Stomach (tissue), 4 donors: Measurements from ENCODE around the gene HHIPL1.

Source experiments
- POLR2A ChIP-seq, 4 donors: fragments of 450-650 bp; IDR thresholded peaks; one replicate each; pipeline ENCODE4 v1.6.1; 2016; ENCODE audit warnings: antibody characterized with exemption in 4 of 4, control low read depth in 2 of 4, mild to moderate bottlenecking in 1 of 4, moderate library complexity in 1 of 4
- POLR2AphosphoS5 ChIP-seq, 3 donors: sonication (generic); formaldehyde crosslinking; IDR thresholded peaks; one replicate each; pipeline ENCODE4 v1.6.1; 2016; ENCODE audit warnings: antibody characterized with exemption in 3 of 3
- TF ChIP-seq, protein P1 (sequence below), 7 experiments: fragments of 450-650 bp in 4 of 7; fragments of 200-600 bp in 3 of 7; sonication (generic) in 3 of 7; IDR thresholded peaks; one replicate each; pipeline ENCODE4 v1.5.1; 2016 to 2019; ENCODE audit warnings: antibody characterized with exemption in 7 of 7, control low read depth in 2 of 7, mild to moderate bottlenecking in 1 of 7

DNA sequence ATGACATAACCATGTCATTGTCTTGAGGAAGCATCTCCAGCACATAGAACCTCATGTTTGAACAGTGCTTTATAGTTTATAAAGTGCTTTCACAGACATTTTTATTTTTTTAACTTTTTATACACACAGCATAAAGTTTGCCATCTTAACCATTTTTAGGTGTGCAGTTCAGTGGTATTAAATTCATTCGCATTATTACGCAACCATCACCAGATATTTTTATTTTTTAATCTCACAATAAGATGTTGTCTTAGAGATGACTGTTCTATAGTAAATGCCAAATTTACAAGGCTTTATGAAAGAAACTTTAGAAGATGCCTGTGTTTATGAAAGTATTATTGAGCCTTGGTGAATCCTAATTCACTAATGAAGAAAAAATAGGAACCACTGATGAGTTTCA is 59.1 kb downstream of the HHIPL1 start:
- TF ChIP-seq POLR2A (IDR thresholded peaks at IDR 0.05) (no peak), POLR2AphosphoS5 (IDR thresholded peaks at IDR 0.05) (no peak)
- TF ChIP-seq, protein P1, sequence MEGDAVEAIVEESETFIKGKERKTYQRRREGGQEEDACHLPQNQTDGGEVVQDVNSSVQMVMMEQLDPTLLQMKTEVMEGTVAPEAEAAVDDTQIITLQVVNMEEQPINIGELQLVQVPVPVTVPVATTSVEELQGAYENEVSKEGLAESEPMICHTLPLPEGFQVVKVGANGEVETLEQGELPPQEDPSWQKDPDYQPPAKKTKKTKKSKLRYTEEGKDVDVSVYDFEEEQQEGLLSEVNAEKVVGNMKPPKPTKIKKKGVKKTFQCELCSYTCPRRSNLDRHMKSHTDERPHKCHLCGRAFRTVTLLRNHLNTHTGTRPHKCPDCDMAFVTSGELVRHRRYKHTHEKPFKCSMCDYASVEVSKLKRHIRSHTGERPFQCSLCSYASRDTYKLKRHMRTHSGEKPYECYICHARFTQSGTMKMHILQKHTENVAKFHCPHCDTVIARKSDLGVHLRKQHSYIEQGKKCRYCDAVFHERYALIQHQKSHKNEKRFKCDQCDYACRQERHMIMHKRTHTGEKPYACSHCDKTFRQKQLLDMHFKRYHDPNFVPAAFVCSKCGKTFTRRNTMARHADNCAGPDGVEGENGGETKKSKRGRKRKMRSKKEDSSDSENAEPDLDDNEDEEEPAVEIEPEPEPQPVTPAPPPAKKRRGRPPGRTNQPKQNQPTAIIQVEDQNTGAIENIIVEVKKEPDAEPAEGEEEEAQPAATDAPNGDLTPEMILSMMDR (IDR thresholded peaks at IDR 0.05) = no peak
